ENCODE results near the gene DCLK1.

The DCLK1 gene

GRCh38 chr13:36046672-36047071 lies 84.5 kb downstream of the DCLK1 start:
- no peak for FAIRE-seq

GRCh38 chr13:36038785-36039555 lies 92.2 kb downstream of the DCLK1 start:
- FAIRE-seq (no peak), DNase-seq (ENCODE audit: low spot score) (no peak)

More at GRCh38 chr13:36046672-36047071, 84.5 kb downstream of the DCLK1 start:
- DNase-seq (ENCODE audit: low spot score): no peak

GRCh38 chr13:36033035-36033434 lies 98.1 kb downstream of the DCLK1 start:
- no peak for FAIRE-seq
- DNase-seq (ENCODE audit: low spot score): no peak

- DNase-seq (ENCODE audit: low spot score): no peak
- FAIRE-seq: no peak
Measured at GRCh38 chr13:36031490-36031889, 99.7 kb downstream of the DCLK1 start.

- DNase-seq (ENCODE audit: low spot score) (peak; percentile 43), FAIRE-seq (no peak)
Measured at GRCh38 chr13:36030670-36031331, 100.4 kb downstream of the DCLK1 start.

- no peak for FAIRE-seq
- no peak for DNase-seq (ENCODE audit: low spot score)
Measured at GRCh38 chr13:36029166-36029565, 102.0 kb downstream of the DCLK1 start.

- FAIRE-seq: no peak
Measured at GRCh38 chr13:36028359-36029025, 102.7 kb downstream of the DCLK1 start.

GRCh38 chr13:36026531-36026930 lies 104.7 kb downstream of the DCLK1 start:
- no peak for DNase-seq (ENCODE audit: low spot score)

More at GRCh38 chr13:36028359-36029025, 102.7 kb downstream of the DCLK1 start:
- DNase-seq (ENCODE audit: low spot score): no peak

GRCh38 chr13:36014763-36015162 lies 116.4 kb downstream of the DCLK1 start:
- FAIRE-seq: no peak

More at GRCh38 chr13:36026531-36026930, 104.7 kb downstream of the DCLK1 start:
- FAIRE-seq: no peak

GRCh38 chr13:36006894-36007675 lies 124.1 kb downstream of the DCLK1 start:
- DNase-seq (ENCODE audit: low spot score): no peak
- no peak for FAIRE-seq

More at GRCh38 chr13:36014763-36015162, 116.4 kb downstream of the DCLK1 start:
- DNase-seq (ENCODE audit: low spot score): no peak

- DNase-seq (ENCODE audit: low spot score) (no peak), FAIRE-seq (no peak)
Measured at GRCh38 chr13:36006347-36006746, 124.8 kb downstream of the DCLK1 start.

GRCh38 chr13:36001561-36001960 lies 129.6 kb downstream of the DCLK1 start:
- no peak for DNase-seq (ENCODE audit: low spot score)
- FAIRE-seq: no peak

- DNase-seq (ENCODE audit: low spot score): no peak
- FAIRE-seq: no peak
Measured at GRCh38 chr13:36000028-36000427, 131.2 kb downstream of the DCLK1 start.

GRCh38 chr13:35996360-35996759 lies 134.8 kb downstream of the DCLK1 start:
- DNase-seq (ENCODE audit: low spot score) (no peak), FAIRE-seq (no peak)

GRCh38 chr13:35995136-35995535 lies 136.0 kb downstream of the DCLK1 start:
- DNase-seq (ENCODE audit: low spot score): no peak
- FAIRE-seq: no peak

- DNase-seq (ENCODE audit: low spot score): peak; percentile 13
- FAIRE-seq: no peak
Measured at GRCh38 chr13:35994131-35994966, 136.8 kb downstream of the DCLK1 start.

GRCh38 chr13:35993686-35994085 lies 137.5 kb downstream of the DCLK1 start:
- DNase-seq (ENCODE audit: low spot score) (no peak), FAIRE-seq (no peak)

- DNase-seq (ENCODE audit: low spot score) (no peak), FAIRE-seq (no peak)
Measured at GRCh38 chr13:35992964-35993363, 138.2 kb downstream of the DCLK1 start.

- no peak for FAIRE-seq
- DNase-seq (ENCODE audit: low spot score): no peak
Measured at GRCh38 chr13:35990196-35990595, 141.0 kb downstream of the DCLK1 start.

GRCh38 chr13:35988648-35989081 lies 142.5 kb downstream of the DCLK1 start:
- FAIRE-seq (no peak), DNase-seq (ENCODE audit: low spot score) (no peak)
